ENCODE results near the gene CYSLTR2. TPM values are rescaled to one million over a fixed set of nuclear protein-coding genes. Genes with fewer than 3 reads are reported as not detected.

CYSLTR2 gene
- total RNA-seq, 1 experiment from 2014 or later = not detected

GRCh38 chr13:48652851-48653471 lies 768 bp upstream of the CYSLTR2 start:
- intact Hi-C loops (cut with micrococcal nuclease; ENCODE audit: unreplicated experiment) = loop anchor here (5.0 kb wide), 1 partner anchor 114 kb away; no protein-coding TSS in a partner anchor
- no peak overlapping the region for H3K4me3 Mint-ChIP-seq (ENCODE audit: low read depth, unreplicated experiment)
- H3K9me3 Mint-ChIP-seq (ENCODE audit: low read depth, unreplicated experiment) = no peaks in the 10 kb centered on the region
- DNase-seq = no peak
- BruUV-seq (replicated peaks) = no TSS peak
- no peaks in the 10 kb centered on the region for H3K27me3 Mint-ChIP-seq (ENCODE audit: unreplicated experiment)
- H3K27ac Mint-ChIP-seq (ENCODE audit: unreplicated experiment) = no peak overlapping the region
- TF ChIP-seq CTCF (IDR thresholded peaks at IDR 0.05; ENCODE audit: unreplicated experiment) = no peak
- no peaks in the 10 kb centered on the region for H3K36me3 Mint-ChIP-seq (ENCODE audit: insufficient read depth, unreplicated experiment)
- CTCF ChIA-PET = no interaction called here
- H3K4me1 Mint-ChIP-seq (ENCODE audit: low read depth, unreplicated experiment) = peaks cover 29% of the 10 kb centered on the region

GRCh38 chr13:48654511-48654910 lies 782 bp downstream of the CYSLTR2 start:
- no TSS peak for BruUV-seq (replicated peaks)
- no peak for DNase-seq
- H3K4me1 Mint-ChIP-seq (ENCODE audit: low read depth, unreplicated experiment) = peaks cover 21% of the 10 kb centered on the region
- H3K27me3 Mint-ChIP-seq (ENCODE audit: unreplicated experiment) = no peaks in the 10 kb centered on the region
- no peak overlapping the region for H3K4me3 Mint-ChIP-seq (ENCODE audit: low read depth, unreplicated experiment)
- intact Hi-C loops (cut with micrococcal nuclease; ENCODE audit: unreplicated experiment) = loop anchor here (5.0 kb wide), 1 partner anchor 113 kb away; no protein-coding TSS in a partner anchor
- no peak for TF ChIP-seq CTCF (IDR thresholded peaks at IDR 0.05; ENCODE audit: unreplicated experiment)
- CTCF ChIA-PET = no interaction called here
- no peak overlapping the region for H3K27ac Mint-ChIP-seq (ENCODE audit: unreplicated experiment)
- H3K9me3 Mint-ChIP-seq (ENCODE audit: low read depth, unreplicated experiment) = no peaks in the 10 kb centered on the region
- no peaks in the 10 kb centered on the region for H3K36me3 Mint-ChIP-seq (ENCODE audit: insufficient read depth, unreplicated experiment)

- H3K9me3 Mint-ChIP-seq (ENCODE audit: low read depth, unreplicated experiment) = no peaks in the 10 kb centered on the region
- H3K27me3 Mint-ChIP-seq (ENCODE audit: unreplicated experiment) = no peaks in the 10 kb centered on the region
- H3K27ac Mint-ChIP-seq (ENCODE audit: unreplicated experiment) = no peak overlapping the region
- CTCF ChIA-PET = no interaction called here
- no peak for TF ChIP-seq CTCF (IDR thresholded peaks at IDR 0.05; ENCODE audit: unreplicated experiment)
- no peak overlapping the region for H3K4me3 Mint-ChIP-seq (ENCODE audit: low read depth, unreplicated experiment)
- no TSS peak for BruUV-seq (replicated peaks)
- no peak for DNase-seq
- intact Hi-C loops (cut with micrococcal nuclease; ENCODE audit: unreplicated experiment) = no loop called here
- no peaks in the 10 kb centered on the region for H3K36me3 Mint-ChIP-seq (ENCODE audit: insufficient read depth, unreplicated experiment)
- H3K4me1 Mint-ChIP-seq (ENCODE audit: low read depth, unreplicated experiment) = peaks cover 16% of the 10 kb centered on the region
These were observed 1.6 kb downstream of the CYSLTR2 start for GRCh38 chr13:48655291-48655690.

GRCh38 chr13:48656608-48657007 lies 2.9 kb downstream of the CYSLTR2 start:
- CTCF ChIA-PET = no interaction called here
- Mint-ChIP-seq H3K27me3 (ENCODE audit: unreplicated experiment) (no peaks in the 10 kb centered on the region), H3K9me3 (ENCODE audit: low read depth, unreplicated experiment) (no peaks in the 10 kb centered on the region), H3K4me1 (ENCODE audit: low read depth, unreplicated experiment) (peaks cover 9% of the 10 kb centered on the region), H3K36me3 (ENCODE audit: insufficient read depth, unreplicated experiment) (no peaks in the 10 kb centered on the region), H3K27ac (ENCODE audit: unreplicated experiment) (no peak overlapping the region), H3K4me3 (ENCODE audit: low read depth, unreplicated experiment) (no peak overlapping the region)
- no TSS peak for BruUV-seq (replicated peaks)
- TF ChIP-seq CTCF (IDR thresholded peaks at IDR 0.05; ENCODE audit: unreplicated experiment) = no peak
- intact Hi-C loops (cut with micrococcal nuclease; ENCODE audit: unreplicated experiment) = no loop called here
- no peak for DNase-seq

All from Calu3 (cell line).